Naive thymus-derived CD4-positive, alpha-beta T cell (primary cell): Measurements from ENCODE around the gene MED9. TPM values are rescaled to one million over a fixed set of nuclear protein-coding genes. Genes with fewer than 3 reads are reported as not detected.

Experiments used
- ATAC-seq: fragments of 150-1000 bp; cut with Tn5 transposase; 2 replicates; pipeline ENCODE4 v1.10.0; 2021; ENCODE audit warnings: mild to moderate bottlenecking, moderate library complexity
- CTCF ChIA-PET: fragments of 350-600 bp; sonication (Branson Sonifier 250); formaldehyde crosslinking; loops from one replicate; lab custom pipeline; 2021; ENCODE audit warnings: antibody characterized with exemption; lab: Charles Lee
- POLR2A ChIA-PET: fragments of 350-600 bp; sonication (Branson Sonifier 250); formaldehyde crosslinking; loops from one replicate; lab custom pipeline; 2021; ENCODE audit warnings: antibody characterized with exemption, inconsistent platforms; lab: Charles Lee
- DNase-seq, 9 donors: peaks; one replicate each; pipeline versions ENCODE4 v3.0.0 to v3.0.0-alpha.2; 2020 to 2022; ENCODE audit warnings: mixed read lengths in 1 of 9
- H3K27ac ChIP-seq: one replicate; pipeline ENCODE4 v1.7.0; 2013; ENCODE audit warnings: mild to moderate bottlenecking, low read depth, low read length, moderate library complexity
- H3K27me3 ChIP-seq, 2 donors: one replicate each; pipeline ENCODE4 v1.7.0; 2013; ENCODE audit warnings: low read length in 2 of 2, mild to moderate bottlenecking in 2 of 2, moderate library complexity in 2 of 2; ENCODE audit not compliant: control insufficient read depth in 2 of 2, insufficient read depth in 2 of 2
- H3K36me3 ChIP-seq, 3 experiments: 1 replicate in 2 of 3; 2 replicates in 1 of 3; pipeline ENCODE4 v1.7.0; 2013; ENCODE audit warnings: low read length in 3 of 3, mild to moderate bottlenecking in 3 of 3, moderate library complexity in 1 of 3; ENCODE audit not compliant: insufficient read depth in 3 of 3, control insufficient read depth in 2 of 3
- H3K4me1 ChIP-seq, 2 donors: one replicate each; pipeline ENCODE4 v1.7.0; 2013; ENCODE audit warnings: low read length in 2 of 2, mild to moderate bottlenecking in 2 of 2, moderate library complexity in 1 of 2; ENCODE audit not compliant: control insufficient read depth in 2 of 2, insufficient read depth in 2 of 2
- H3K4me3 ChIP-seq: 2 replicates; pipeline ENCODE4 v1.7.0; 2013; ENCODE audit warnings: mild to moderate bottlenecking, low read length
- H3K9me3 ChIP-seq, 3 experiments: 1 replicate in 2 of 3; 2 replicates in 1 of 3; pipeline ENCODE4 v1.7.0; 2013; ENCODE audit warnings: low read length in 3 of 3; ENCODE audit not compliant: control insufficient read depth in 2 of 3
- H3K27ac Mint-ChIP-seq, 9 donors: one replicate each; pipeline ENCODE4 v1.8.0; 2020 to 2022; ENCODE audit warnings: mixed read lengths in 9 of 9, mild to moderate bottlenecking in 8 of 9, moderate library complexity in 5 of 9, inconsistent platforms in 2 of 9
- H3K27me3 Mint-ChIP-seq, 5 donors: one replicate each; pipeline ENCODE4 v1.8.0; 2021 to 2022; ENCODE audit warnings: mixed read lengths in 5 of 5, mild to moderate bottlenecking in 1 of 5
- H3K36me3 Mint-ChIP-seq, 5 donors: one replicate each; pipeline ENCODE4 v1.8.0; 2020 to 2022; ENCODE audit warnings: mixed read lengths in 5 of 5, mild to moderate bottlenecking in 3 of 5, inconsistent platforms in 1 of 5
- H3K4me1 Mint-ChIP-seq, 7 donors: one replicate each; pipeline ENCODE4 v1.8.0; 2020 to 2022; ENCODE audit warnings: mixed read lengths in 7 of 7, mild to moderate bottlenecking in 3 of 7, inconsistent platforms in 1 of 7
- H3K4me3 Mint-ChIP-seq, 10 donors: one replicate each; pipeline ENCODE4 v1.8.0; 2020 to 2022; ENCODE audit warnings: mild to moderate bottlenecking in 10 of 10, mixed read lengths in 10 of 10, moderate library complexity in 6 of 10, inconsistent platforms in 2 of 10
- H3K9me3 Mint-ChIP-seq, 11 donors: one replicate each; pipeline ENCODE4 v1.8.0; 2020 to 2022; ENCODE audit warnings: mixed read lengths in 11 of 11, mild to moderate bottlenecking in 4 of 11, inconsistent platforms in 1 of 11, moderate library complexity in 1 of 11
- intact Hi-C, 2 donors: fragments of 100-400 bp; cut with micrococcal nuclease; formaldehyde crosslinking; loops; one replicate each; pipeline ENCODE4 v1.15.1; 2023
- polyA plus RNA-seq, 2 donors: library from polyadenylated mRNA; unstranded; fragments of 300-500 nt; fragmentation: Illumina TruSeq; gene quantifications; one replicate each; pipeline ENCODE4 v1.2.3, GENCODE V29; 2021
- total RNA-seq, 6 experiments: library from RNA in 5 of 6; stranded (reverse) in 5 of 6; gene quantifications; 1 replicate in 5 of 6; 2 replicates in 1 of 6; pipeline ENCODE4 v1.2.3 and lab custom pipeline; 2021 to 2026

The MED9 gene
- total and polyA plus RNA-seq, 7 experiments from 2014 or later = 14.0 to 24.1 (median 17.2) TPM

DNA sequence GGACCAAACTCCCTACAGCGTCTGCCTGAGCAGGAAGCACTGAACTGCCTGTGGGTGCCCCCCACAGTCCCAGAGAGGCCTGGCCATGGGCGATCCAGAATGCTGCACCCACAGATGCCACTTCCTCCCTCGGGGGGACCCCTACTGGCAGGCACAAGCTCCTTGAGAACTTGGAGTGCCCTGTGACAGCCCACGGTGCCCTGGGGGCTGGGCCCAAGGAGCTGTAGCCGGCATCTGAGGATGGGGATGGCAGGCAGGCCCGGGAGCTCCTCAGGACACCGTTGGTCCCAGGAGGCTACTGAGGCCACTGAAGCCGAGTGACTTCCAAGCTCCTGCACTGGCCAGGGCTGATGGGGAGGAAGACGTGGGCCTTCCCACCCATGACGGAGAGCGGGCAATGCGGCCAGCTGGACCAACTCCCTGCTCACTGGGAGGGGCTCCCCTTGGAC, 34.5 kb downstream of the MED9 start:
- no peaks in the 10 kb centered on the region for H3K9me3 ChIP-seq
- H3K27me3 Mint-ChIP-seq = no peaks in the 10 kb centered on the region
- no peak overlapping the region for H3K27ac ChIP-seq
- intact Hi-C loops = no loop called here
- H3K9me3 Mint-ChIP-seq = no peaks in the 10 kb centered on the region
- no peak overlapping the region for H3K4me3 Mint-ChIP-seq
- peaks cover 0 to 4% (median 0%) of the 10 kb centered on the region in 5 donors for H3K36me3 Mint-ChIP-seq
- no peaks in the 10 kb centered on the region for H3K36me3 ChIP-seq
- CTCF ChIA-PET = interaction anchor here (1.3 kb wide), 1 partner anchor 14 kb away, joined by 4 read pairs; no protein-coding TSS in a partner anchor
- no peak overlapping the region for H3K4me3 ChIP-seq
- ATAC-seq (no peak), DNase-seq (no peak)
- no peaks in the 10 kb centered on the region for H3K4me1 ChIP-seq
- no peak overlapping the region for H3K27ac Mint-ChIP-seq
- POLR2A ChIA-PET = no interaction called here
- H3K27me3 ChIP-seq = no peaks in the 10 kb centered on the region
- peaks cover 0 to 10% (median 0%) of the 10 kb centered on the region in 7 donors for H3K4me1 Mint-ChIP-seq

DNA sequence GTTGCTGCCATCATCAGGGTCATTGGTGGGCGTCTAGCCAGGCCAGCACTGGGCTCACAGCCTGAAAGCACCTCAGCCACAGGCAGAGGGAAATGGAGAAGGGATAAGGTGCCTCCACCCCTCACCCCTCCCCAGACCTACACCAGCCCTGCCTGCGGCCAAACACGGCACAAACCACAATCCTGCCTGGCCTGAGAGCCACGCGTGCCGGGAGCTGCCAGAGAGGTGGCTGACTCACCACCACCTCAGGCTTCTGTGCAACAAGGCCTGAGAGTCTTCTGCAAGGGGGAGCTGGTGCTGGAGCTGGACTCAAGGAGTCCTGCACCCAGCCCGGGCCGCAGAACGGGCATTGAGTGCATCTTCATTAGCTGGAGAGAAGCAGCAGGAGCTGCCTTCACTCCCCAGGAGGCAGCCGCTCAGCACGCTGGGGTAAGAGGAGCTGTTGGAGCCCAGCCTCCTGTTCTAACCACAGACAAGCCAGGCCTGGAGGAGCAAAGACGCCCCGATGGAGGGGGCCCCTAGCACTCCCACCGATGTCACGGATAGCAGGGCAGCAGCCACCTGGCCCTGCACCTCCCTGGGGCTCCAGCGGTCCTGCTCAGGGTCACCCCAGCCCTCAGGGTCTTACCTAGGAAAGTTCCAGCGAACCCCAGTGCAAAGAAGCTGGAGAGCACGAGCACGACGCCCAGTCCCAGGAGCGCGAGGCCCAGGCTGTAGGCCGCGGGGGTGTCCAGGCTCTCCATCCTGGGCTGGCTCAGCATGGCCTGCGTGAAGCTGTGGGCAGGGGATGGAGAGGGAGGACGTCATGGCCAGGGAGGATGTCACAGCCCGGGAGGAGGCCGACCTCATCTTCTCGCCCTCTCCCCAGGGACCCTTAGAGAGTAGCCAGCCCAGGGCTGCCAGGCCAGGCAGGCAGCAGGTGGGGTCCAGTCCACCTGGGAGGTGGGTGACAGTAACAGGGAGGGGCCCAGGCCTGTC, 35.4 kb downstream of the MED9 start:
- ATAC-seq (peak; percentile 23), DNase-seq (no peak)
- Histone ChIP-seq H3K9me3 (no peaks in the 10 kb centered on the region), H3K36me3 (no peaks in the 10 kb centered on the region), H3K27ac (no peak overlapping the region), H3K4me1 (no peaks in the 10 kb centered on the region), H3K27me3 (no peaks in the 10 kb centered on the region), H3K4me3 (no peak overlapping the region)
- Mint-ChIP-seq H3K4me1 (peaks cover 0 to 10% (median 0%) of the 10 kb centered on the region in 7 donors), H3K4me3 (no peak overlapping the region), H3K27ac (no peak overlapping the region), H3K27me3 (no peaks in the 10 kb centered on the region), H3K36me3 (peaks cover 0 to 4% (median 0%) of the 10 kb centered on the region in 5 donors), H3K9me3 (no peaks in the 10 kb centered on the region)
- intact Hi-C loops = no loop called here
- ChIA-PET CTCF (interaction anchor here (1.3 kb wide), 1 partner anchor 15 kb away, joined by 4 read pairs; no protein-coding TSS in a partner anchor), POLR2A (no interaction called here)

DNA sequence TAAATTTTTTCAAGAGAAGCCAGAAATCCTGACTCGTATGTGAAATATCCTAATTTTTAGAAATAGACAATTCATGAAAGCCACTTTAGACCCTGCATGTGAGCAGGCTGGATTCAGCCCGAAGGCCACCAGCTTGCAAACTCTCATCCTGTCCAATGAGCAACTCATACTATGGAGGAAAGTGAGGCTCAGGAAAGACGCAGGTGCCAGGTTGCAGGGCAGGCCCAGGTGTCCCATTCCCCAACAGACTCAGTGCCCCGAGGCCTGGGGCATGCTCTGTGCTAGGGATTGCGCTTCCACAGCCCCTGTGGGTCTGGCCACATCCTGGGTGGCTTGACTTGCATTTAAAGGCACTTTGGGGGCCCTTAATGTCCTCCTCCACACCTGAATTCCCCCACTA, 36.1 kb downstream of the MED9 start:
- H3K4me1 ChIP-seq = no peaks in the 10 kb centered on the region
- Mint-ChIP-seq H3K9me3 (no peaks in the 10 kb centered on the region), H3K36me3 (peaks cover 0 to 4% (median 0%) of the 10 kb centered on the region in 5 donors), H3K27me3 (no peaks in the 10 kb centered on the region), H3K4me3 (no peak overlapping the region), H3K27ac (no peak overlapping the region), H3K4me1 (peaks cover 0 to 10% (median 0%) of the 10 kb centered on the region in 7 donors)
- H3K9me3 ChIP-seq = no peaks in the 10 kb centered on the region
- ChIA-PET CTCF (no interaction called here), POLR2A (no interaction called here)
- ATAC-seq = no peak
- intact Hi-C loops = no loop called here
- no peak overlapping the region for H3K27ac ChIP-seq
- H3K36me3 ChIP-seq = no peaks in the 10 kb centered on the region
- no peak for DNase-seq
- H3K4me3 ChIP-seq = no peak overlapping the region
- no peaks in the 10 kb centered on the region for H3K27me3 ChIP-seq

DNA sequence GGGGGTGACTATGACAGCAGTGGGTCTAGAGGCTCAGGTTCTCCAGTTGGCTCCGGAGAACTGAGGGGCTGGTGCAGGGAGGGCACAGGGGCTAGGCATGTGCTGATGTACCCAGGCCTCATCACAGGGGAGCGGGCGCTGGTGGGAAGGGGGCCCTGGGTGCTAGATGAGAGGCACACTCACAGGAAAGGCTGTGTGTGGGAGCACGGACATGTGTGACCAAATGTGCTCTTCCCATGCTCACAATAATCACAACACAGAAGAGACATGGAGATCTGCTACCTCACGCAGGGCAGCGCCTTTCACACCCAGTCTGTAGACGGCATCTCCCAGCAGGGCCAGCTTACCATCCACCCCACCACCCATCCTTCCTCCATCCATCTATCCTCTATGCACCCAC, 36.8 kb downstream of the MED9 start:
- ATAC-seq (no peak), DNase-seq (no peak)
- ChIA-PET CTCF (no interaction called here), POLR2A (no interaction called here)
- H3K27ac Mint-ChIP-seq = peak overlapping the region in 1 of 9 donors; percentile 43
- peaks cover 0 to 4% (median 0%) of the 10 kb centered on the region in 5 donors for H3K36me3 Mint-ChIP-seq
- Histone ChIP-seq H3K27ac (no peak overlapping the region), H3K27me3 (no peaks in the 10 kb centered on the region), H3K4me1 (no peaks in the 10 kb centered on the region), H3K36me3 (no peaks in the 10 kb centered on the region), H3K9me3 (no peaks in the 10 kb centered on the region), H3K4me3 (no peak overlapping the region)
- no peak overlapping the region for H3K4me3 Mint-ChIP-seq
- no peaks in the 10 kb centered on the region for H3K27me3 Mint-ChIP-seq
- peaks cover 0 to 10% (median 0%) of the 10 kb centered on the region in 7 donors for H3K4me1 Mint-ChIP-seq
- intact Hi-C loops = no loop called here
- H3K9me3 Mint-ChIP-seq = no peaks in the 10 kb centered on the region

DNA sequence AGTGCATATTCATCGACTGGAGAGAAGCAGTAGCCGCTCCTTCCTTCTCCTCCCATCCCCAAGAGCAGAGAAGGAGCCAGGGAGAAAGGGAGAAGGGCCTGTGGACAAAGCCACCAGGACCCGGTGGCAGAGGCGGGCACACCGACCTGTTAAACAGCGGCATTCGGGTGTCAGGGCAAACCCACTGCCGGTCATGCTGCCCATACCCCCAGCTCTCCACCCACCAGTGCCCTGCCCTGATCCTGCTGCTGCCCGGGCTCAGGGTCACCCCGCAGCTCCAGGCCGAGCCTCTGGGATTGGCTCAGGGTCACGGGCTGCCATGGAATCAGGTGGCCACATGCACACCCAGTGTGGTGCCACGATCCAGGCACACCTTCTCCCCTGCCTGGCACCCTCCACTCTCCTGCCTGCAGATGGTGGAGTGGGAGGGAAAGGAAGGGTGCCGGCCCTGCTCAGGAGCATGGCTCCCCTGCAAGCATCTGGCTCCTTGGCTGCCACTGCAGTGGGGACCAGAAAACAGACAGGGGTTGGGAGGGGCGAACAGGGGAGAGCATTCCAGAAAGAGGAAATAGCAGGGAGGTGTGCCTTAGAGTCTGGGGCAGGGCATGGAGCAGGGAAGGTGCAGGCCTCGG, 37.7 kb downstream of the MED9 start:
- H3K27me3 Mint-ChIP-seq = no peaks in the 10 kb centered on the region
- no peaks in the 10 kb centered on the region for H3K9me3 Mint-ChIP-seq
- peaks cover 0 to 4% (median 0%) of the 10 kb centered on the region in 5 donors for H3K36me3 Mint-ChIP-seq
- H3K4me3 ChIP-seq = no peak overlapping the region
- no peak overlapping the region for H3K27ac ChIP-seq
- H3K36me3 ChIP-seq = no peaks in the 10 kb centered on the region
- no peak for ATAC-seq
- POLR2A ChIA-PET = no interaction called here
- H3K27me3 ChIP-seq = no peaks in the 10 kb centered on the region
- peaks cover 0 to 10% (median 0%) of the 10 kb centered on the region in 7 donors for H3K4me1 Mint-ChIP-seq
- intact Hi-C loops = no loop called here
- H3K9me3 ChIP-seq = no peaks in the 10 kb centered on the region
- CTCF ChIA-PET = no interaction called here
- no peaks in the 10 kb centered on the region for H3K4me1 ChIP-seq
- no peak for DNase-seq
- H3K27ac Mint-ChIP-seq = no peak overlapping the region
- H3K4me3 Mint-ChIP-seq = no peak overlapping the region

DNA sequence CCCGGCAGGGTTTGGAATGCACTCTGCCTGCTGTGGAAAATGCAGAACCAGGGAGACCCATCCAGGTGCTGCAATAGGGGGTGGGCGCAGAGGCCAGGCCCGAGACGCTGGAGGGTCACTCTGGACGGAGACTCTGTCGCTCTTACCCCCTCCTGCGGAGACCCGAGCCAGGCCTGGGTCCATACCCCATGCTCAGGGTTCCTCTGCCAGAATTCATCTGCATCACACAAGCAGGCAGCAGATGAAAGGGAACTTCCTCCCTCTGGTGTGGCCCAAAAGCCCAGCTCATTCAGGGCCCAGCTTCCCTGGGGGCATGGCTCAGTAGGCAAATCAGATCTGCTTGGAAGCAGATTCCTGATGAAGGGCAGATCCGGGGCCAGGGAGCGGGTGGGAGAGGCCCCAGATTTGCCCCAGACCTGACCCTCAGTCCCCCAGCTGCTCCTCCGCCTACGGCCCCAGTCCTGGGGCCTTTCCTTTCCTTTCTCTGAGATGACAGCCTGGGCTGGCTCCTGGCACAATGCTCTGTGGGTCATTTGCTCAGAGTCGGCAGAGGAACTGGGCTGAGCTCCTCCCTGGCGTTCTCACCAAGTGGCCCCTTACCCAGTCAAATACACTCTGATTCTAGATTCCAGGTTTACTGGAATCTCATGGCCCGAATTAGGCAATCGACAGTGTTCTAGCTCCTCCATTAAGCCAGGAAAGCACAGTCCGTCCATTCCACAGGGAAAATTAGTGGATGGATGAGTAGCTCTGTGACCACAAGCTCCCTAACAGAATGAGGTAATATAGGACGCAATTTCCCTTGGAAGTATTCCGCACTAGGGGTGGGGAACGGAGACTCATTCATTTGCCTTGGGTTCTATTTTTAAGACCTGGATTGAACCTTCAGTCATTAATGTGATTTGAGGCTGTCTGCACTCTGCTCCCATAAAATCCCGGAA, 38.5 kb downstream of the MED9 start:
- Mint-ChIP-seq H3K9me3 (no peaks in the 10 kb centered on the region), H3K36me3 (peaks cover 0 to 4% (median 0%) of the 10 kb centered on the region in 5 donors), H3K4me1 (peaks cover 0 to 7% (median 0%) of the 10 kb centered on the region in 7 donors), H3K27me3 (no peaks in the 10 kb centered on the region), H3K4me3 (no peak overlapping the region), H3K27ac (no peak overlapping the region)
- intact Hi-C loops = no loop called here
- ChIA-PET CTCF (no interaction called here), POLR2A (no interaction called here)
- ATAC-seq = no peak
- no peaks in the 10 kb centered on the region for H3K4me1 ChIP-seq
- H3K9me3 ChIP-seq = no peaks in the 10 kb centered on the region
- no peaks in the 10 kb centered on the region for H3K36me3 ChIP-seq
- no peak for DNase-seq
- no peaks in the 10 kb centered on the region for H3K27me3 ChIP-seq
- no peak overlapping the region for H3K27ac ChIP-seq
- H3K4me3 ChIP-seq = no peak overlapping the region
